GM13976 (cell line): ENCODE results near the gene UBE2E2.

Source experiments
- DNase-seq: peaks from one replicate; pipeline ENCODE4 v3.0.0; 2012; ENCODE audit warnings: low spot score
- CTCF ChIP-seq: IDR thresholded peaks from 2 replicates; pipeline ENCODE4 v1.5.1; 2012; ENCODE audit warnings: borderline replicate concordance, mild to moderate bottlenecking; ENCODE audit not compliant: insufficient read depth; ENCODE audit errors: extremely low read depth, missing control alignments, control extremely low read depth
- in situ Hi-C: fragments of 300-500 bp; cut with MboI; formaldehyde crosslinking; loops from one replicate; pipeline ENCODE4 v1.12.0; 2022; ENCODE audit warnings: low sequenced_read_pairs, mixed read lengths, inconsistent platforms; ENCODE audit not compliant: unreplicated experiment

UBE2E2 gene

GRCh38 chr3:23254282-23254681, 51.2 kb downstream of the UBE2E2 start:
- in situ Hi-C loops, result no loop called here
- no peak for TF ChIP-seq CTCF
- no peak for DNase-seq

- TF ChIP-seq CTCF, result no peak
- DNase-seq, result no peak
- in situ Hi-C loops, result no loop called here
Measured at GRCh38 chr3:23254835-23255234, 51.7 kb downstream of the UBE2E2 start.

- TF ChIP-seq CTCF, result no peak
- DNase-seq, result no peak
- in situ Hi-C loops, result no loop called here
Measured at GRCh38 chr3:23256741-23257435, 53.8 kb downstream of the UBE2E2 start.

GRCh38 chr3:23258110-23258509, 55.0 kb downstream of the UBE2E2 start:
- TF ChIP-seq CTCF, result no peak
- in situ Hi-C loops, result no loop called here
- DNase-seq, result no peak

- DNase-seq, result no peak
- in situ Hi-C loops, result no loop called here
- no peak for TF ChIP-seq CTCF
Measured at GRCh38 chr3:23259515-23259914, 56.4 kb downstream of the UBE2E2 start.

- in situ Hi-C loops, result no loop called here
- no peak for TF ChIP-seq CTCF
- no peak for DNase-seq
Measured at GRCh38 chr3:23262766-23263165, 59.6 kb downstream of the UBE2E2 start.
